K562 (cell line): ENCODE results near the gene DYRK1A. TPM values are rescaled to one million over a fixed set of nuclear protein-coding genes. Genes with fewer than 3 reads are reported as not detected.

Experiments
- ATAC-seq: fragments of 200-7000 bp; cut with Tn5 transposase; 3 replicates; pipeline ENCODE4 v1.9.1; 2020; ENCODE audit warnings: moderate library complexity
- BruUV-seq: library from RNA; stranded (reverse); fragments of 400-500 nt; replicated peaks from 2 replicates; lab custom pipeline; 2021; lab: Mats Ljungman, UMichigan
- CTCF ChIA-PET: fragments of 300-600 bp; formaldehyde crosslinking; extraction: SDS; loops from one replicate; lab custom pipeline; 2021; ENCODE audit warnings: low intra/inter-chr PET ratio; lab: Yijun Ruan, JAX
- POLR2A ChIA-PET: fragments of 300-600, 350-650 bp; sonication (Branson Sonifier 250); formaldehyde crosslinking; extraction: SDS; loops from one replicate; lab custom pipeline; 2021; ENCODE audit warnings: antibody characterized with exemption, inconsistent platforms; lab: Yijun Ruan, JAX
- DNase-seq, 4 experiments: peaks; one replicate each; pipeline versions ENCODE4 v3.0.0 to v3.0.0-alpha.2; 2011 to 2018; ENCODE audit warnings: low spot score in 3 of 4, mixed read lengths in 3 of 4; ENCODE audit errors: extremely low read depth in 1 of 4
- FAIRE-seq: peaks from 2 replicates; lab custom pipeline; 2011; peaks lifted over from hg19 to GRCh38; lab: Jason Lieb, UNC
- H2AFZ ChIP-seq: 2 replicates; pipeline ENCODE4 v1.6.0; 2011; ENCODE audit warnings: low read depth, low read length, control low read depth, inconsistent platforms
- H3K27ac ChIP-seq: fragments of 200-600 bp; 3 replicates; pipeline ENCODE4 v1.8.0; 2011; ENCODE audit warnings: low read depth, mild to moderate bottlenecking, control low read depth, inconsistent platforms, low read length, moderate library complexity, mixed read lengths; ENCODE audit errors: extremely low read depth
- H3K27me3 ChIP-seq, 2 experiments: fragments of 300-600 bp in 1 of 2; 2 replicates in 1 of 2; 3 replicates in 1 of 2; pipeline versions ENCODE4 v1.6.0 to v1.8.0; 2011; ENCODE audit warnings: inconsistent platforms in 2 of 2, low read length in 2 of 2, mild to moderate bottlenecking in 1 of 2, mixed read lengths in 1 of 2, moderate library complexity in 1 of 2; ENCODE audit not compliant: control insufficient read depth in 2 of 2, insufficient read depth in 2 of 2
- H3K36me3 ChIP-seq: fragments of 300-600 bp; 3 replicates; pipeline ENCODE4 v1.8.0; 2011; ENCODE audit warnings: mild to moderate bottlenecking, low read length, inconsistent platforms; ENCODE audit not compliant: control insufficient read depth, insufficient read depth
- H3K4me1 ChIP-seq, 2 experiments: fragments of 200-600 bp in 1 of 2; replicated peaks in 1 of 2; 2 replicates in 1 of 2; 3 replicates in 1 of 2; pipeline versions ENCODE4 v1.5.1 to v1.8.0; 2011; ENCODE audit warnings: inconsistent platforms in 2 of 2, low read length in 2 of 2, mild to moderate bottlenecking in 1 of 2, mixed read lengths in 1 of 2, moderate library complexity in 1 of 2; ENCODE audit not compliant: control insufficient read depth in 2 of 2, insufficient read depth in 2 of 2
- H3K4me2 ChIP-seq: 2 replicates; pipeline ENCODE4 v1.6.1; 2011; ENCODE audit warnings: low read length, control low read depth, inconsistent platforms, mixed read lengths; ENCODE audit not compliant: insufficient read depth
- H3K4me3 ChIP-seq: fragments of 200-600 bp; sonication (generic), shearing (Covaris generic); 2 replicates; pipeline ENCODE4 v1.5.1; 2016; ENCODE audit warnings: control low read depth, inconsistent platforms
- H3K79me2 ChIP-seq: fragments of 200-600 bp; 3 replicates; pipeline ENCODE4 v1.8.0; 2011; ENCODE audit warnings: low read length, inconsistent platforms; ENCODE audit not compliant: control insufficient read depth, insufficient read depth
- H3K9ac ChIP-seq, 2 experiments: 2 replicates each; pipeline versions ENCODE4 v1.6.0 to v1.6.1; 2011; ENCODE audit warnings: low read depth in 2 of 2, low read length in 2 of 2, control low read depth in 1 of 2, inconsistent platforms in 1 of 2, mild to moderate bottlenecking in 1 of 2, mixed read lengths in 1 of 2; ENCODE audit not compliant: insufficient read depth in 1 of 2
- H3K9me1 ChIP-seq: one replicate; pipeline ENCODE4 v1.6.0; 2011; ENCODE audit warnings: inconsistent platforms, mild to moderate bottlenecking, low read length, moderate library complexity; ENCODE audit not compliant: control insufficient read depth, insufficient read depth
- H3K9me3 ChIP-seq: replicated peaks from 2 replicates; pipeline ENCODE4 v1.5.1; 2011; ENCODE audit warnings: low read depth, low read length, inconsistent platforms; ENCODE audit not compliant: control insufficient read depth, insufficient read depth
- H4K20me1 ChIP-seq: replicated peaks from 2 replicates; pipeline ENCODE4 v1.6.1; 2011; ENCODE audit warnings: low read length, inconsistent platforms, mixed read lengths; ENCODE audit not compliant: control insufficient read depth, insufficient read depth
- ASH1L ChIP-seq: fragments of 450-650 bp; IDR thresholded peaks from 2 replicates; pipeline ENCODE4 v1.6.1; 2018; ENCODE audit warnings: borderline replicate concordance, mild to moderate bottlenecking, low read depth; ENCODE audit not compliant: partially characterized antibody
- BMI1 ChIP-seq: fragments of 150-350 bp; IDR thresholded peaks from 2 replicates; pipeline ENCODE4 v1.6.1; 2014; ENCODE audit warnings: low read length
- CREB1 ChIP-seq, 2 experiments: sonication (generic) in 1 of 2; formaldehyde crosslinking in 1 of 2; IDR thresholded peaks; 2 replicates each; pipeline versions ENCODE4 v1.6.1 to v1.8.0; 2012 to 2022; ENCODE audit warnings: inconsistent platforms in 1 of 2, mild to moderate bottlenecking in 1 of 2, missing genetic modification reagents in 1 of 2, moderate library complexity in 1 of 2
- DMBX1 ChIP-seq: fragments of 250-450 bp; sonication (Bioruptor Pico); IDR thresholded peaks from 2 replicates; pipeline ENCODE4 v1.8.0; 2022; ENCODE audit warnings: inconsistent platforms, mild to moderate bottlenecking, moderate library complexity, borderline replicate concordance
- E2F4 ChIP-seq: sonication (generic); formaldehyde crosslinking; IDR thresholded peaks from 2 replicates; pipeline ENCODE4 v1.8.0; 2022; ENCODE audit warnings: mild to moderate bottlenecking, low read depth, missing genetic modification reagents
- HNRNPUL1 ChIP-seq: fragments of 200-400 bp; formaldehyde crosslinking; IDR thresholded peaks from 2 replicates; pipeline ENCODE4 v1.6.1; 2017; ENCODE audit warnings: low read length
- MAFF ChIP-seq: IDR thresholded peaks from 2 replicates; pipeline ENCODE4 v1.6.1; 2012; ENCODE audit warnings: low read length, improper control_type of control experiment
- NR0B1 ChIP-seq: fragments of 450-650 bp; IDR thresholded peaks from one replicate; pipeline ENCODE4 v1.6.1; 2018; ENCODE audit warnings: mild to moderate bottlenecking, moderate library complexity; ENCODE audit not compliant: partially characterized antibody
- RBM22 ChIP-seq: fragments of 200-400 bp; formaldehyde crosslinking; IDR thresholded peaks from 2 replicates; pipeline ENCODE4 v1.6.1; 2018; ENCODE audit warnings: low read length, low read depth; ENCODE audit not compliant: poor library complexity, severe bottlenecking
- RHOXF2B ChIP-seq: fragments of 250-450 bp; sonication (Bioruptor Pico); conservative IDR thresholded peaks from 2 replicates; pipeline ENCODE4 v1.5.1; 2021
- SMAD2 ChIP-seq: fragments of 150-350 bp; IDR thresholded peaks from 2 replicates; pipeline ENCODE4 v1.6.1; 2014; ENCODE audit warnings: low read depth, mild to moderate bottlenecking, low read length
- TAL1 ChIP-seq: fragments of 450-650 bp; IDR thresholded peaks from 2 replicates; pipeline ENCODE4 v1.6.1; 2016; ENCODE audit warnings: mild to moderate bottlenecking
- TFAM ChIP-seq: fragments of 250-450 bp; sonication (Bioruptor Pico); conservative IDR thresholded peaks from 2 replicates; pipeline ENCODE4 v1.5.0; 2021; ENCODE audit warnings: mild to moderate bottlenecking, moderate library complexity
- TSHZ1 ChIP-seq: fragments of 250-450 bp; sonication (Bioruptor Pico); IDR thresholded peaks from 2 replicates; pipeline ENCODE4 v1.4.0; 2020; ENCODE audit warnings: mild to moderate bottlenecking, moderate library complexity
- ZNF699 ChIP-seq: fragments of 250-450 bp; sonication (Bioruptor Pico); IDR thresholded peaks from 2 replicates; pipeline ENCODE4 v1.8.0; 2021; ENCODE audit warnings: mild to moderate bottlenecking, moderate library complexity; ENCODE audit not compliant: insufficient replicate concordance
- WGBS: fragments of 100-300 bp; shearing (Covaris generic); methylation state at CpG from one replicate; pipeline ENCODE4 v1.1.6; 2016; ENCODE audit warnings: low coverage, mixed read lengths; ENCODE audit not compliant: insufficient coverage; ENCODE audit errors: missing lambda C conversion rate; 5-methylcytosine and 5-hydroxymethylcytosine counted together
- in situ Hi-C: fragments of 300-500 bp; cut with MboI; formaldehyde crosslinking; loops from 4 replicates; pipeline ENCODE4 v1.15.0; 2018; ENCODE audit warnings: inconsistent platforms, mixed read lengths
- intact Hi-C: fragments of 100-400 bp; cut with micrococcal nuclease; formaldehyde crosslinking; loops from 2 replicates; pipeline ENCODE4 v1.14.2; 2022
- polyA plus RNA-seq, 8 experiments: library from polyadenylated mRNA; depleted of rRNA in 4 of 8; stranded (reverse) in 5 of 8; unstranded in 3 of 8; fragments of >200 nt; fragmentation: Nextera tagmentation in 2 of 8; fragmentation: Illumina TruSeq in 1 of 8; extraction: Ambion mirVana in 2 of 8; extraction: Trizol in 1 of 8; gene quantifications; 2 replicates each; pipeline versions ENCODE4 v1.2.1 to v1.2.3, GENCODE V29; 2011 to 2014; ENCODE audit warnings: inconsistent platforms in 1 of 8, missing spikeins in 1 of 8
- total RNA-seq, 7 experiments: library from RNA; depleted of rRNA in 6 of 7; stranded (reverse); fragments of >200 nt in 6 of 7; fragmentation: Illumina TruSeq in 2 of 7; extraction: Trizol in 2 of 7; gene quantifications; 2 replicates each; pipeline versions ENCODE4 v1.2.1 to v1.2.3, GENCODE V29; 2011 to 2021; ENCODE audit warnings: low replicate concordance in 1 of 7

Gene DYRK1A
- total and polyA plus RNA-seq, 9 of the 15 experiments (the other 6 are each of a cell fraction or from before 2014, with no cell fraction given), result 3.7 to 64.8 (median 42.3) TPM

- Histone ChIP-seq H3K9me3 (no peaks in the 10 kb centered on the region), H3K27me3 (no peaks in the 10 kb centered on the region), H4K20me1 (peaks cover 12% of the 10 kb centered on the region; the same call in 1 of the 2 replicates), H3K36me3 (peaks cover 73% of the 10 kb centered on the region), H3K4me2 (no peak overlapping the region), H3K4me1 (no peaks in the 10 kb centered on the region), H3K79me2 (peaks cover 58% of the 10 kb centered on the region), H3K9me1 (peaks cover 5% of the 10 kb centered on the region), H2AFZ (no peak overlapping the region), H3K9ac (no peak overlapping the region), H3K4me3 (no peak overlapping the region), H3K27ac (no peak overlapping the region)
- ChIA-PET POLR2A (interaction anchor here (0.6 to 1.3 kb wide), 5 partner anchors 8 to 48 kb away, joined by 3 to 4 read pairs (median 3); no protein-coding TSS in a partner anchor), CTCF (no interaction called here)
- FAIRE-seq, result no peak
- no peak for DNase-seq
- intact Hi-C loops (no loop called here), in situ Hi-C loops (no loop called here)
- WGBS, result 52% methylated on average over 1 of the region's 1 CpG
- no TSS peak for BruUV-seq
- no peak for ATAC-seq
- no peak for TF ChIP-seq DMBX1 (CRISPR knock-in tag)
- no peak for TF ChIP-seq ASH1L
- TF ChIP-seq RBM22, result no peak
- TF ChIP-seq RHOXF2B (CRISPR knock-in tag), result no peak
- TF ChIP-seq TFAM, result no peak
- no peak for TF ChIP-seq HNRNPUL1
- no peak for TF ChIP-seq TSHZ1 (CRISPR knock-in tag)
- TF ChIP-seq NR0B1, result no peak
- TF ChIP-seq TAL1, result no peak
- no peak for TF ChIP-seq E2F4
- no peak for TF ChIP-seq CREB1 (IDR thresholded peaks at IDR 0.05)
- TF ChIP-seq CREB1 (CRISPR knock-in tag; IDR thresholded peaks at IDR 0.05), result no peak
- no peak for TF ChIP-seq SMAD2
- no peak for TF ChIP-seq BMI1
- TF ChIP-seq ZNF699 (CRISPR knock-in tag), result no peak
- no peak for TF ChIP-seq MAFF
These were observed 112.2 kb downstream of the DYRK1A start for GRCh38 chr21:37478794-37479193.
